ENCODE data around the gene FRS3.
A peak's percentile ranks its signal among the peaks of the same experiment; 100 is the strongest.

The FRS3 gene

GRCh38 chr6:41790045-41790444 is 10.3 kb upstream of the FRS3 start:
- no peak for DNase-seq

- DNase-seq, result no peak
Observed at GRCh38 chr6:41789390-41789724, 9.7 kb upstream of the FRS3 start.

- DNase-seq, result peak; percentile 97
Observed at GRCh38 chr6:41787219-41787917, 7.7 kb upstream of the FRS3 start, which contains the start of gene TOMM6. TSS of gene TOMM6 (plus strand) at chr6:41787694. CDS start at chr6:41787698, 4 bp downstream.

- peak; percentile 91 for DNase-seq
Observed at GRCh38 chr6:41786451-41787218, 6.9 kb upstream of the FRS3 start.

- peak; percentile 21 for DNase-seq
Observed at GRCh38 chr6:41785689-41786450, 6.2 kb upstream of the FRS3 start.

GRCh38 chr6:41785254-41785653 is 5.6 kb upstream of the FRS3 start:
- DNase-seq, result no peak

GRCh38 chr6:41784581-41785171 is 5.0 kb upstream of the FRS3 start:
- no peak for DNase-seq

- DNase-seq, result no peak
Observed at GRCh38 chr6:41783106-41783780, 3.5 kb upstream of the FRS3 start.

- no peak for DNase-seq
Observed at GRCh38 chr6:41781366-41781730, 1.6 kb upstream of the FRS3 start.

- no peak for DNase-seq
Observed at GRCh38 chr6:41780551-41781365, 1.1 kb upstream of the FRS3 start, which contains the start of gene PRICKLE4. TSS of gene PRICKLE4 (plus strand) at chr6:41780782. CDS start at chr6:41783474, 2,692 bp downstream.

GRCh38 chr6:41779336-41779735 is 364 bp downstream of the FRS3 start:
- peak; percentile 28 for DNase-seq

- no peak for DNase-seq
Observed at GRCh38 chr6:41778895-41779294, 805 bp downstream of the FRS3 start.

- no peak for DNase-seq
Observed at GRCh38 chr6:41777551-41778285, 2.0 kb downstream of the FRS3 start.

- DNase-seq, result no peak
Observed at GRCh38 chr6:41775293-41775882, 4.3 kb downstream of the FRS3 start.

GRCh38 chr6:41774841-41775240 is 4.9 kb downstream of the FRS3 start:
- DNase-seq, result no peak

GRCh38 chr6:41771058-41771983 is 8.4 kb downstream of the FRS3 start:
- DNase-seq, result no peak

- DNase-seq, result no peak
Observed at GRCh38 chr6:41770381-41771057, 9.2 kb downstream of the FRS3 start.

GRCh38 chr6:41769376-41769775 is 10.3 kb downstream of the FRS3 start:
- DNase-seq, result no peak

Data from activated CD4-positive, alpha-beta T cell treated with anti-CD3 and anti-CD28 coated beads for 48 hours (primary cell).